MCF 10A (cell line): ENCODE results near the gene DICER1. TPM values are rescaled to one million over a fixed set of nuclear protein-coding genes. Genes with fewer than 3 reads are reported as not detected.

Experiments used
- BruUV-seq: library from RNA; stranded (reverse); fragments of 400-500 nt; replicated peaks from 2 replicates; lab custom pipeline; 2021; lab: Mats Ljungman, UMichigan
- CTCF ChIA-PET: fragments of 300-600 bp; sonication (Branson Sonifier 250); formaldehyde crosslinking; extraction: SDS; loops from one replicate; lab custom pipeline; 2021; ENCODE audit warnings: antibody characterized with exemption, inconsistent platforms; lab: Yijun Ruan, JAX
- POLR2A ChIA-PET: fragments of 300-600, 350-650 bp; sonication (Branson Sonifier 250); formaldehyde crosslinking; extraction: SDS; loops from one replicate; lab custom pipeline; 2020; ENCODE audit warnings: antibody characterized with exemption, inconsistent platforms; lab: Yijun Ruan, JAX
- DNase-seq: peaks from one replicate; pipeline ENCODE4 v3.0.0-alpha.2; 2018; ENCODE audit not compliant: unreplicated experiment
- H3K27ac Mint-ChIP-seq: one replicate; pipeline ENCODE4 v1.8.0; 2022; ENCODE audit warnings: mild to moderate bottlenecking, low read depth, mixed read lengths; ENCODE audit not compliant: unreplicated experiment
- H3K27me3 Mint-ChIP-seq: one replicate; pipeline ENCODE4 v1.8.0; 2022; ENCODE audit warnings: mixed read lengths; ENCODE audit not compliant: insufficient read depth, unreplicated experiment
- H3K36me3 Mint-ChIP-seq: one replicate; pipeline ENCODE4 v1.8.0; 2022; ENCODE audit warnings: mild to moderate bottlenecking, moderate library complexity, mixed read lengths; ENCODE audit not compliant: insufficient read depth, unreplicated experiment
- H3K4me1 Mint-ChIP-seq: one replicate; pipeline ENCODE4 v1.8.0; 2022; ENCODE audit warnings: mixed read lengths; ENCODE audit not compliant: insufficient read depth, unreplicated experiment
- H3K4me3 Mint-ChIP-seq: one replicate; pipeline ENCODE4 v1.8.0; 2022; ENCODE audit warnings: mild to moderate bottlenecking, moderate library complexity, mixed read lengths; ENCODE audit not compliant: unreplicated experiment
- H3K9me3 Mint-ChIP-seq: one replicate; pipeline ENCODE4 v1.8.0; 2022; ENCODE audit warnings: mixed read lengths; ENCODE audit not compliant: unreplicated experiment
- CTCF ChIP-seq: fragments of 200-600 bp; IDR thresholded peaks from one replicate; pipeline ENCODE4 v1.8.0; 2022; ENCODE audit warnings: antibody characterized with exemption, mild to moderate bottlenecking; ENCODE audit not compliant: unreplicated experiment
- intact Hi-C: fragments of 100-400 bp; cut with micrococcal nuclease; formaldehyde crosslinking; loops from 2 replicates; pipeline ENCODE4 v1.14.1; 2022
- total RNA-seq: library from RNA; stranded (reverse); gene quantifications from 2 replicates; pipeline ENCODE4 v1.2.3, GENCODE V29; 2022

DICER1 gene
- total RNA-seq, 1 experiment from 2014 or later: 35.6 TPM

GRCh38 chr14:95117937-95118721 lies 39.2 kb downstream of the DICER1 start:
- no peaks in the 10 kb centered on the region for H3K27me3 Mint-ChIP-seq
- no peak for DNase-seq
- POLR2A ChIA-PET: interaction anchor here (0.7 to 2.1 kb wide), 8 partner anchors 13 to 1486 kb away, joined by 3 to 8 read pairs (median 3); no protein-coding TSS in a partner anchor
- H3K27ac Mint-ChIP-seq: no peak overlapping the region
- TF ChIP-seq CTCF: no peak
- H3K9me3 Mint-ChIP-seq: no peaks in the 10 kb centered on the region
- CTCF ChIA-PET: interaction anchor here (0.6 to 2.7 kb wide), 11 partner anchors 17 to 437 kb away, joined by 3 to 8 read pairs (median 4); no protein-coding TSS in a partner anchor
- peaks cover 61% of the 10 kb centered on the region for H3K36me3 Mint-ChIP-seq
- intact Hi-C loops: no loop called here
- BruUV-seq: no TSS peak
- H3K4me1 Mint-ChIP-seq: no peaks in the 10 kb centered on the region
- no peak overlapping the region for H3K4me3 Mint-ChIP-seq

DNA sequence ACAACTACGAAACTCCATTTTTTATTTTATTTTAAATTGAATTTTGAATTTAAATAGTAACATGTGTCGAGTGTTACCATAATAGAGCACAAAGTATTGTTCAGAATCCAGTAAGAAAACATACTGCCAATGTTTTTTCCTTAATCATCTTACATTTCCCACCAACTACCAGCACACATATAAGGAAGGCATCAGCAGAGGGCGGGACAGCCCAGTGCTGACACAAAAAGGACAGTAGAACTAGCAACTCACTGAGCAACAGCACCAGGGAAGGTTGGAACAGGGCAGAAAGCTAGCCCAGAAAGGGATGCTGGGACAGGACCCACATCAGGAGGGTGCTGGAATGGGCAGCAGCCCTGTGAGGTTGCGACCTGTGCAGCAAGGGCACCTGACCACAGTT lies 43.9 kb downstream of the DICER1 start:
- POLR2A ChIA-PET: interaction anchor here (0.7 kb wide), 1 partner anchor 954 kb away, joined by 4 read pairs; no protein-coding TSS in a partner anchor
- H3K27me3 Mint-ChIP-seq: no peaks in the 10 kb centered on the region
- intact Hi-C loops: no loop called here
- no peaks in the 10 kb centered on the region for H3K4me1 Mint-ChIP-seq
- H3K9me3 Mint-ChIP-seq: no peaks in the 10 kb centered on the region
- H3K36me3 Mint-ChIP-seq: peaks cover 79% of the 10 kb centered on the region
- CTCF ChIA-PET: interaction anchor here (0.6 kb wide), 1 partner anchor 788 kb away, joined by 3 read pairs; no protein-coding TSS in a partner anchor
- no TSS peak for BruUV-seq
- H3K27ac Mint-ChIP-seq: no peak overlapping the region
- H3K4me3 Mint-ChIP-seq: no peak overlapping the region
- no peak for TF ChIP-seq CTCF
- no peak for DNase-seq

DNA sequence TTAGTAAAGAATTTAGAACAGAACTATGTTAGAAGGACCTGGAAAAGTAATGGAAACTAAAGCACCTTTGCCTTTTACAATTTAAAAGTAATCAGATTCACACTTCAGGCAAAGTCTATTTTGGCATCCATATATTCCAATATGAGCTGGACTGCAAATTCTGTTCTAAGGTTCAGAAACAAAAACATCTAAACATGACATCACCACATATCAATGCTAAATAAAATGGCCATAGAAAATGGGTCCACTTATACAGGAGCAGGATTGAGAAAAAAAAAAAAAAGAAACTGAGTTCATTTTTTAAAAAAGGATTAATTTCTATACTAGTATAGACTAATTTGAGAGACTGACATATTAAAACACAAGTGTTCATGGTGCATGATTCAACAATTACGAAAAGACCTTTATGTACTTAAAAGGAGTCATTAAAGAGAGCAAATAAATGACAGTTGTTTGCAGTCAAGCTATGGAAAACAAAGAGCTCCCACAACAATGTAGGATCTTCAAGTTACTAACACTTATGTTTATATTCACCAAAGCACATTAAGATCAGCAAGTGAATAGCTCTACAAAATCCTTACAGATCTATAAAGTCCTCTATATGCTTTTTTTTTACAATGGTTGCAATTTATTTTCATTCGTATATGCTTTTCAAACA lies 45.7 kb downstream of the DICER1 start:
- no peak for TF ChIP-seq CTCF
- intact Hi-C loops: no loop called here
- no peak overlapping the region for H3K27ac Mint-ChIP-seq
- no peaks in the 10 kb centered on the region for H3K27me3 Mint-ChIP-seq
- no peaks in the 10 kb centered on the region for H3K4me1 Mint-ChIP-seq
- peaks cover 82% of the 10 kb centered on the region for H3K36me3 Mint-ChIP-seq
- DNase-seq: no peak
- BruUV-seq: no TSS peak
- no peak overlapping the region for H3K4me3 Mint-ChIP-seq
- POLR2A ChIA-PET: interaction anchor here (0.7 to 1.1 kb wide), 3 partner anchors 18 to 421 kb away, joined by 3 read pairs; partner anchors contain the start of gene DICER1
- CTCF ChIA-PET: interaction anchor here (0.6 to 1.1 kb wide), 5 partner anchors 12 to 423 kb away, joined by 3 to 5 read pairs (median 3); no protein-coding TSS in a partner anchor
- H3K9me3 Mint-ChIP-seq: no peaks in the 10 kb centered on the region

GRCh38 chr14:95110178-95110577 lies 47.2 kb downstream of the DICER1 start:
- Mint-ChIP-seq H3K27ac (no peak overlapping the region), H3K27me3 (no peaks in the 10 kb centered on the region)
- TF ChIP-seq CTCF: no peak

More at GRCh38 chr14:95110178-95110577, 47.2 kb downstream of the DICER1 start:
- Mint-ChIP-seq H3K9me3 (no peaks in the 10 kb centered on the region), H3K4me1 (no peaks in the 10 kb centered on the region), H3K36me3 (peaks cover 81% of the 10 kb centered on the region), H3K4me3 (no peak overlapping the region)
- intact Hi-C loops: no loop called here
- POLR2A ChIA-PET: no interaction called here
- CTCF ChIA-PET: interaction anchor here (0.6 kb wide), 1 partner anchor 248 kb away, joined by 4 read pairs; no protein-coding TSS in a partner anchor
- no TSS peak for BruUV-seq
- no peak for DNase-seq
